Measurements from ENCODE around the gene CLCN3.
"Not testable (repeated sequence)": the region's sequence is repeated elsewhere in the genome, so short reads cannot be mapped to it uniquely, and the experiment has no call there.

Gene CLCN3

DNA sequence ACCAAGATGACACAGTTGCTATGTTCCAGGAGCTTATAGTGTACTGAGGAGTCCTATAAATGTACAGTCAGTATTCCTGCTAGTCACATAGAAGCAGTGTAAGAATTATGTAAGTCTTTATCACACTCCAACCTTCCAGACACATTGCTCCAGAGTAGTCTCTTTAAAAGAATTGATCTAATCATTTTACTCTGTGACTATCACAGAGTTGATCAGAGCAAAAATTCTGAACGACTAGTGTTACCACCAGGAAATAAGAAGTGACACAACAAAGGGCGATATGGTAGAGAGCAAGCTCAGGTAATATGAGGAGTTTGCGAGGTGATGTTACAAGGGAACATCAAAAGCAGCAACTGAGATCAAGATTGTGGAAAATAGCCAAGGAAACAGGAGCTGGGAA, 146.4 kb downstream of the CLCN3 start:
- no peak for TF ChIP-seq CTCF (IDR thresholded peaks at IDR 0.05; ENCODE audit: insufficient read depth, low read depth, low read length, missing control alignments)
- DNase-seq (ENCODE audit: low read depth): no peak

DNA sequence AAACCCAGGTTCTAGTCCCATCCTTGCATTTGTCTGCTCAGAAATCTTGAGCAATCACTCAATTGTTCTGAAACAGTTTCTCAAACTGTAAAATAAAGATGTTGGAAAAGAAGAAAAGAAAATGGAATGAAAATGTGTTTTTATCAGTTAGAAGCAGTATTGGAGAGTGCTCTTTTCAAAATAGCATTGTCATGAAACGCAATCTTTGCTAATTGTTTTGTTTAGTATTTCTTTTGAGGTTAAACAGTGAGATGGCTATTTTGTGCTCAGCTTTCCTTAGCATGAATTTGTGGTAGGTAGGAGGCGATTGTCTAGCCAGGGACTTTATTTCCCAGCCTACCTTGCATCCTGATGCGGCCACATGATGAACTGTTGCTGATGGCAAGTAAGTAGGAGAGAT, 148.0 kb downstream of the CLCN3 start:
- TF ChIP-seq CTCF (IDR thresholded peaks at IDR 0.05; ENCODE audit: insufficient read depth, low read depth, low read length, missing control alignments): no peak
- H3K4me3 ChIP-seq (ENCODE audit: low read depth, low read length): no peak overlapping the region
- no peak for DNase-seq (ENCODE audit: low read depth)

More for the DNA sequence above, 146.4 kb downstream of the CLCN3 start:
- H3K4me3 ChIP-seq (ENCODE audit: low read depth, low read length): no peak overlapping the region

DNA sequence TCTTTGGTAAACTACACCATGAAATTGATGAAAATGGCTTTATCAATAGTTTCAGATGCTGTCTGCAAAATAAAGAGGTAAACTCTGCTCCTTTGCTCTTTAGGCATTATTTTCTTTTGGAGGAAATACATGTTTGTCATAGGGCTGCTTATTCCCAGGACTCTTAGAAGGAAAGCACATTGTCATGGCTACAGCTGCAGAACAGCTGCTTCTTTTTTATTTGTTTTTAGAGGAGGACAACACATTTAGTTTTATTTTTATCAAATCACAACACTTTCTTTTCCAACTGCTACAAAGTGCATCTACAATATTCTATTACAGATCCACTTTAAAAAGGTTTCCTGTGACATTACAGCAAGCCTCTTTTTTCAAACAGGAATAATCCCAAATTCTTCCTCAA, 150.0 kb downstream of the CLCN3 start:
- no peak for TF ChIP-seq CTCF (IDR thresholded peaks at IDR 0.05; ENCODE audit: insufficient read depth, low read depth, low read length, missing control alignments)
- H3K4me3 ChIP-seq (ENCODE audit: low read depth, low read length): no peak overlapping the region
- DNase-seq (ENCODE audit: low read depth): no peak

DNA sequence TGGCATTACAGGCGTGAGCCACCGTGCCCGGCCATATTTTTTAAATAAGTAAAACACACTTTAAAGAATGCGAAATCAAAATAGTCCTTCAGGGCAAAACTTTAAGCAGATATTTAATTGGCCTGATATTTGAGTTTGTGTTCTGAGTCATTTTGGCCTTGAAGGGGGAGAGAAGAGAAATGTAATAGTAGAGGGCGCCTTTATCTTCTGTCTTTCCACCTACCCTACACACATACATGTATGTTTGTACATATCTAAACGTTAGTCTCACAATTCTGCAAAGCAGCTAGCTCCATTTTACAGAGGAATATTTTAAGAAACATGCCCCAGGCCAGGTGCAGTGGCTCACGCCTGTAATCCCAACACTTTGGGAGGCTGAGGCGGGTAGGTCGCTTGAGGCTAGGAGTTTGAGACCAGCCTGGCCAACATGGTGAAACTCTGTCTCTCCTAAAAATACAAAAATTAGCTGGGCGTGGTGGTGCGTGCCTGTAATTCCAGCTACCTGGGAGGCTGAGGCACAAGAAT, 151.2 kb downstream of the CLCN3 start:
- H3K4me3 ChIP-seq (ENCODE audit: low read depth, low read length); DNase-seq (ENCODE audit: low read depth): not testable (repeated sequence)
